OCI-LY1 (cell line): ENCODE results near the gene AFAP1L2.

Experiments used
- CTCF ChIP-seq: fragments of 200-600 bp; sonication (generic), shearing (Covaris generic); IDR thresholded peaks from 2 replicates; pipeline ENCODE4 v1.5.1; 2017; ENCODE audit warnings: mild to moderate bottlenecking, antibody characterized with exemption, low read length, moderate library complexity, mixed read lengths
- EZH2 ChIP-seq: fragments of 200-600 bp; sonication (generic), shearing (Covaris generic); IDR thresholded peaks from 2 replicates; pipeline ENCODE4 v1.8.0; 2017; ENCODE audit warnings: borderline replicate concordance, mixed run types, mild to moderate bottlenecking, antibody characterized with exemption, low read length, moderate library complexity, mixed read lengths

- TF ChIP-seq CTCF (no peak), EZH2 (no peak)
These were observed 44.6 kb upstream of the AFAP1L2 start for GRCh38 chr10:114448897-114449296.
